Lower leg skin (tissue), 4 donors: ENCODE data around the gene CACFD1. TPM values are rescaled to one million over a fixed set of nuclear protein-coding genes. Genes with fewer than 3 reads are reported as not detected.

ENCODE experiments used
- DNase-seq, 2 donors: peaks; one replicate each; pipeline ENCODE4 v3.0.0-alpha.2; 2019; ENCODE audit warnings: low spot score in 2 of 2
- H3K4me3 ChIP-seq: fragments of 200-600 bp; sonication (generic); 2 replicates; pipeline ENCODE4 v1.5.1; 2017; ENCODE audit warnings: mild to moderate bottlenecking, low read depth; ENCODE audit not compliant: poor library complexity, severe bottlenecking
- CTCF ChIP-seq, 3 donors: fragments of 450-650 bp; IDR thresholded peaks; one replicate each; pipeline ENCODE4 v1.5.1; 2016; ENCODE audit warnings: antibody characterized with exemption in 3 of 3, mild to moderate bottlenecking in 3 of 3, moderate library complexity in 2 of 3
- POLR2A ChIP-seq, 2 donors: fragments of 450-650 bp; IDR thresholded peaks; one replicate each; pipeline ENCODE4 v1.6.1; 2016 to 2017; ENCODE audit warnings: antibody characterized with exemption in 2 of 2, mild to moderate bottlenecking in 1 of 2, moderate library complexity in 1 of 2
- WGBS, 2 donors: methylation state at CpG; one replicate each; pipeline ENCODE4 v1.1.5; 2018; 5-methylcytosine and 5-hydroxymethylcytosine counted together
- intact Hi-C: fragments of 100-400 bp; cut with DNase I; formaldehyde crosslinking; loops from one replicate; pipeline ENCODE4 v1.15.0; 2023; ENCODE audit warnings: low total_unique reads
- total RNA-seq, 4 donors: library from RNA; depleted of rRNA; stranded (reverse); fragments of >200 nt; gene quantifications; one replicate each; pipeline ENCODE4 v1.1.0, GENCODE V29; 2016

CACFD1 gene
- total RNA-seq, 4 donors from 2014 or later: 4.1 to 10.6 (median 8.0) TPM

- WGBS, 2 donors: 80 to 83% methylated on average over 27 of the region's 27 CpGs
- TF ChIP-seq CTCF (IDR thresholded peaks at IDR 0.05) (no peak), POLR2A (IDR thresholded peaks at IDR 0.05) (no peak)
- DNase-seq: no peak
- no peak overlapping the region for H3K4me3 ChIP-seq
- intact Hi-C loops: no loop called here
Measured at GRCh38 chr9:133471551-133472276, 11.9 kb downstream of the CACFD1 start.

- H3K4me3 ChIP-seq: no peak overlapping the region
- intact Hi-C loops: no loop called here
- no peak for TF ChIP-seq POLR2A (IDR thresholded peaks at IDR 0.05)
- TF ChIP-seq CTCF (IDR thresholded peaks at IDR 0.05): no peak
- WGBS, 2 donors: 66 to 77% methylated on average over 3 to 10 of the region's 11 CpGs
- no peak for DNase-seq
Measured at GRCh38 chr9:133472277-133472645, 12.5 kb downstream of the CACFD1 start.

GRCh38 chr9:133472753-133473378 lies 13.1 kb downstream of the CACFD1 start:
- H3K4me3 ChIP-seq: no peak overlapping the region
- no peak for DNase-seq
- TF ChIP-seq CTCF (IDR thresholded peaks at IDR 0.05): no peak
- TF ChIP-seq POLR2A (IDR thresholded peaks at IDR 0.05): no peak
- WGBS, 2 donors: 43 to 66% methylated on average over 15 to 16 of the region's 19 CpGs
- intact Hi-C loops: no loop called here

GRCh38 chr9:133473743-133474142 lies 14.0 kb downstream of the CACFD1 start:
- no peak for TF ChIP-seq POLR2A (IDR thresholded peaks at IDR 0.05)
- DNase-seq: no peak
- intact Hi-C loops: no loop called here
- H3K4me3 ChIP-seq: no peak overlapping the region
- WGBS, 2 donors: 85 to 89% methylated on average over 20 of the region's 20 CpGs

GRCh38 chr9:133474215-133474614 lies 14.4 kb downstream of the CACFD1 start:
- intact Hi-C loops: no loop called here
- TF ChIP-seq CTCF (IDR thresholded peaks at IDR 0.05): no peak
- no peak for TF ChIP-seq POLR2A (IDR thresholded peaks at IDR 0.05)
- H3K4me3 ChIP-seq: no peak overlapping the region
- DNase-seq: no peak
- WGBS, 2 donors: 42 to 52% methylated on average over 5 of the region's 5 CpGs

- intact Hi-C loops: no loop called here
- no peak overlapping the region for H3K4me3 ChIP-seq
- no peak for DNase-seq
- WGBS, 2 donors: 77 to 83% methylated on average over 17 to 20 of the region's 20 CpGs
- no peak for TF ChIP-seq CTCF (IDR thresholded peaks at IDR 0.05)
- no peak for TF ChIP-seq POLR2A (IDR thresholded peaks at IDR 0.05)
Measured at GRCh38 chr9:133474853-133475252, 15.1 kb downstream of the CACFD1 start.
